IMR-90 (cell line): Measurements from ENCODE around the gene KIF22. TPM values are rescaled to one million over a fixed set of nuclear protein-coding genes. Genes with fewer than 3 reads are reported as not detected.

Experiments used
- ATAC-seq: fragments of 200-7000 bp; cut with Tn5 transposase; 2 replicates; pipeline ENCODE4 v1.9.1; 2020; ENCODE audit warnings: low read depth, mild to moderate bottlenecking, moderate library complexity
- BruUV-seq: library from RNA; stranded (reverse); fragments of 400-500 nt; replicated peaks from 2 replicates; lab custom pipeline; 2021; lab: Mats Ljungman, UMichigan
- CTCF ChIA-PET: fragments of 300-600 bp; formaldehyde crosslinking; extraction: SDS; loops from one replicate; lab custom pipeline; 2021; ENCODE audit warnings: antibody characterized with exemption; lab: Yijun Ruan, JAX
- POLR2A ChIA-PET: fragments of 300-600 bp; sonication (Branson Sonifier 250); formaldehyde crosslinking; loops from one replicate; lab custom pipeline; 2022; ENCODE audit warnings: antibody characterized with exemption; ENCODE audit not compliant: unreplicated experiment; lab: Charles Lee
- DNase-seq: peaks from one replicate; pipeline ENCODE4 v3.0.0; 2013
- H2AFZ ChIP-seq: replicated peaks from 2 replicates; pipeline ENCODE3; 2013; ENCODE audit warnings: low read length, mild to moderate bottlenecking; ENCODE audit not compliant: poor library complexity
- H2AK5ac ChIP-seq: 2 replicates; pipeline ENCODE4 v1.6.1; 2013; ENCODE audit warnings: low read depth, low read length, inconsistent platforms
- H2AK9ac ChIP-seq: replicated peaks from 2 replicates; pipeline ENCODE3; 2013; ENCODE audit warnings: mild to moderate bottlenecking, low read depth, low read length, moderate library complexity; ENCODE audit not compliant: poor library complexity
- H2BK120ac ChIP-seq: 2 replicates; pipeline ENCODE4 v1.6.1; 2013; ENCODE audit warnings: low read depth, low read length, inconsistent platforms
- H2BK15ac ChIP-seq: 3 replicates; pipeline ENCODE4 v1.6.1; 2013; ENCODE audit warnings: low read depth, low read length, inconsistent platforms
- H2BK20ac ChIP-seq: 2 replicates; pipeline ENCODE4 v1.6.1; 2013; ENCODE audit warnings: low read depth, mild to moderate bottlenecking, inconsistent platforms, low read length, moderate library complexity
- H2BK5ac ChIP-seq: 2 replicates; pipeline ENCODE4 v1.6.1; 2013; ENCODE audit warnings: mild to moderate bottlenecking, low read depth, low read length, inconsistent platforms; ENCODE audit not compliant: poor library complexity, severe bottlenecking
- H3K14ac ChIP-seq: replicated peaks from 2 replicates; pipeline ENCODE4 v1.6.1; 2013; ENCODE audit warnings: low read depth, low read length, inconsistent platforms
- H3K18ac ChIP-seq: 2 replicates; pipeline ENCODE4 v1.6.1; 2013; ENCODE audit warnings: low read depth, low read length, control low read depth
- H3K23ac ChIP-seq: 2 replicates; pipeline ENCODE4 v1.6.1; 2013; ENCODE audit warnings: low read depth, low read length, inconsistent platforms
- H3K27ac ChIP-seq: 2 replicates; pipeline ENCODE4 v1.5.1; 2013; ENCODE audit warnings: mild to moderate bottlenecking, control low read depth, low read length; ENCODE audit not compliant: insufficient read depth
- H3K27me3 ChIP-seq: 2 replicates; pipeline ENCODE4 v1.6.1; 2013; ENCODE audit warnings: low read length; ENCODE audit not compliant: control insufficient read depth, insufficient read depth
- H3K36me3 ChIP-seq: 2 replicates; pipeline ENCODE4 v1.6.1; 2013; ENCODE audit warnings: low read length, mixed read lengths; ENCODE audit not compliant: control insufficient read depth, insufficient read depth
- H3K4ac ChIP-seq: 2 replicates; pipeline ENCODE4 v1.6.1; 2013; ENCODE audit warnings: low read depth, low read length, inconsistent platforms
- H3K4me1 ChIP-seq: 2 replicates; pipeline ENCODE4 v1.6.1; 2013; ENCODE audit warnings: low read length, mixed read lengths; ENCODE audit not compliant: control insufficient read depth, insufficient read depth
- H3K4me2 ChIP-seq: 2 replicates; pipeline ENCODE4 v1.6.1; 2013; ENCODE audit warnings: low read depth, mild to moderate bottlenecking, control low read depth, low read length, moderate library complexity
- H3K4me3 ChIP-seq: 2 replicates; pipeline ENCODE4 v1.5.1; 2013; ENCODE audit warnings: low read depth, mild to moderate bottlenecking, control low read depth, low read length, moderate library complexity; ENCODE audit not compliant: insufficient read depth
- H3K56ac ChIP-seq: 2 replicates; pipeline ENCODE4 v1.6.1; 2013; ENCODE audit warnings: low read length, inconsistent platforms; ENCODE audit not compliant: insufficient read depth; ENCODE audit errors: extremely low read depth
- H3K79me1 ChIP-seq, 2 experiments: 2 replicates each; pipeline ENCODE4 v1.6.1; 2013; ENCODE audit warnings: low read length in 2 of 2, inconsistent platforms in 1 of 2, low read depth in 1 of 2
- H3K9ac ChIP-seq: 2 replicates; pipeline ENCODE4 v1.6.1; 2013; ENCODE audit warnings: low read depth, low read length, control low read depth
- H3K9me1 ChIP-seq: 2 replicates; pipeline ENCODE4 v1.6.1; 2013; ENCODE audit warnings: low read length, inconsistent platforms; ENCODE audit not compliant: insufficient read depth
- H3K9me3 ChIP-seq: 2 replicates; pipeline ENCODE4 v1.6.1; 2013; ENCODE audit warnings: low read length; ENCODE audit not compliant: control insufficient read depth, insufficient read depth
- H4K20me1 ChIP-seq: 2 replicates; pipeline ENCODE4 v1.6.1; 2013; ENCODE audit warnings: low read length, inconsistent platforms; ENCODE audit not compliant: insufficient read depth
- H4K5ac ChIP-seq: 2 replicates; pipeline ENCODE4 v1.6.1; 2013; ENCODE audit warnings: mild to moderate bottlenecking, low read depth, low read length, control low read depth
- H4K8ac ChIP-seq, 2 experiments: 2 replicates each; pipeline ENCODE4 v1.6.1; 2013; ENCODE audit warnings: low read depth in 2 of 2, low read length in 2 of 2, control low read depth in 1 of 2, inconsistent platforms in 1 of 2
- H4K91ac ChIP-seq: 2 replicates; pipeline ENCODE4 v1.6.1; 2013; ENCODE audit warnings: low read depth, low read length, inconsistent platforms; ENCODE audit not compliant: insufficient read depth
- FOS ChIP-seq: fragments of 150-350 bp; IDR thresholded peaks from 2 replicates; pipeline ENCODE4 v1.6.1; 2016; ENCODE audit warnings: low read depth, low read length
- WGBS, 2 experiments: methylation state at CpG; one replicate each; pipeline versions ENCODE4 v1.1.5 to v1.1.7; 2013; ENCODE audit warnings: missing lambda C conversion rate in 2 of 2; ENCODE audit not compliant: insufficient read length in 1 of 2; ENCODE audit errors: extremely low coverage in 2 of 2; 5-methylcytosine and 5-hydroxymethylcytosine counted together
- dilution Hi-C: fragments of 300-500 bp; cut with HindIII; formaldehyde crosslinking; loops from one replicate; pipeline ENCODE4 v1.14.3; 2018; ENCODE audit warnings: low sequenced_read_pairs; ENCODE audit not compliant: unreplicated experiment
- in situ Hi-C: fragments of 300-500 bp; cut with MboI; formaldehyde crosslinking; loops from 3 replicates; pipeline ENCODE4 v1.14.3; 2019; ENCODE audit warnings: low sequenced_read_pairs, inconsistent platforms, mixed read lengths
- intact Hi-C: fragments of 100-400 bp; cut with micrococcal nuclease; formaldehyde crosslinking; loops from 2 replicates; pipeline ENCODE4 v1.10.0; 2022
- polyA plus RNA-seq, 3 experiments: library from polyadenylated mRNA; depleted of rRNA; stranded (reverse); fragments of >200 nt; gene quantifications; 2 replicates each; pipeline ENCODE4 v1.2.3, GENCODE V29; 2012; ENCODE audit warnings: low replicate concordance in 1 of 3
- total RNA-seq: library from RNA; depleted of rRNA; stranded (reverse); fragments of >200 nt; gene quantifications from 2 replicates; pipeline ENCODE4 v1.2.3, GENCODE V29; 2012

Gene KIF22
- total and polyA plus RNA-seq, 2 of the 4 experiments (the other 2 are of a cell fraction): 43.0 to 65.1 TPM

DNA sequence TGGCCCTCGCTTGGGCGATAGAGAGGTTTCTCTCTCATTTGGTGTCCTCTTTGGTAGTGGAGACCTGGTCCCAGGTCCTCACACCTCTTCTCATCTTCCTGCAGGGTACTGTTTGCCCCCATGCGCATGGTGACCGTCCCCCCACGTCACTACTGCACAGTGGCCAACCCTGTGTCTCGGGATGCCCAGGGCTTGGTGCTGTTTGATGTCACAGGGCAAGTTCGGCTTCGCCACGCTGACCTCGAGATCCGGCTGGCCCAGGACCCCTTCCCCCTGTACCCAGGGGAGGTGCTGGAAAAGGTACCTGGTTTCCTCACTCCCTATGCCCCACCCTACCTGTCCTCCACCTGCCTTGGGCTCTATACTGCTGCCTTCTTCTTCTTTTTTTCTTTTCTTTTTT is 40.2 kb downstream of the KIF22 start:
- Histone ChIP-seq H2BK120ac (no peak overlapping the region), H3K9me1 (peaks cover 23% of the 10 kb centered on the region), H2BK20ac (no peak overlapping the region), H3K23ac (no peak overlapping the region), H3K14ac (no peak overlapping the region), H2AK9ac (no peak overlapping the region), H3K56ac (no peak overlapping the region), H3K27ac (no peak overlapping the region), H3K79me1 (peaks cover 38 to 80% of the 10 kb centered on the region in 2 experiments), H4K91ac (no peak overlapping the region), H2AFZ (no peak overlapping the region), H3K9ac (no peak overlapping the region), H3K36me3 (peaks cover 39% of the 10 kb centered on the region), H3K4me2 (no peak overlapping the region), H3K18ac (no peak overlapping the region), H3K9me3 (no peaks in the 10 kb centered on the region), H2BK15ac (no peak overlapping the region), H2BK5ac (no peak overlapping the region), H4K20me1 (peaks cover 23% of the 10 kb centered on the region; the same call in 1 of the 2 replicates), H4K5ac (no peak overlapping the region), H2AK5ac (no peak overlapping the region), H3K4me1 (peaks cover 14% of the 10 kb centered on the region), H3K27me3 (no peaks in the 10 kb centered on the region), H3K4ac (no peak overlapping the region), H3K4me3 (no peak overlapping the region), H4K8ac (no peak overlapping the region)
- TF ChIP-seq FOS: no peak
- in situ Hi-C loops (no loop called here), dilution Hi-C loops (no loop called here), intact Hi-C loops (no loop called here)
- 85% methylated on average over 2 of the region's 11 CpGs; no CpG with 5 or more reads in 1 of the 2 experiments for WGBS, 2 experiments
- ATAC-seq (no peak), DNase-seq (no peak)
- CTCF ChIA-PET: no interaction called here
- no TSS peak for BruUV-seq
- POLR2A ChIA-PET: no interaction called here
